Panc1 (cell line): ENCODE data around the gene KIF21B. TPM values are rescaled to one million over a fixed set of nuclear protein-coding genes. Genes with fewer than 3 reads are reported as not detected.

Source experiments
- ATAC-seq: fragments of 200-7000 bp; cut with Tn5 transposase; 2 replicates; pipeline ENCODE4 v1.9.1; 2020; ENCODE audit warnings: mild to moderate bottlenecking, moderate library complexity
- BruUV-seq: library from RNA; stranded (reverse); fragments of 400-500 nt; replicated peaks from 2 replicates; lab custom pipeline; 2021; lab: Mats Ljungman, UMichigan
- CTCF ChIA-PET: fragments of 300-600 bp; sonication (Branson Sonifier 250); formaldehyde crosslinking; loops from one replicate; lab custom pipeline; 2022; ENCODE audit warnings: antibody characterized with exemption; lab: Charles Lee
- POLR2A ChIA-PET: fragments of 300-600 bp; sonication (Branson Sonifier 250); formaldehyde crosslinking; loops from one replicate; lab custom pipeline; 2022; ENCODE audit warnings: antibody characterized with exemption; lab: Charles Lee
- DNase-seq: peaks from one replicate; pipeline ENCODE4 v3.0.0-alpha.2; 2010; ENCODE audit warnings: low read depth, low spot score
- H3K27ac ChIP-seq: 2 replicates; pipeline ENCODE4 v1.5.1; 2011; ENCODE audit warnings: mild to moderate bottlenecking, low read length, inconsistent platforms
- H3K27me3 ChIP-seq: fragments of 200-500 bp; sonication (Bioruptor generic); 2 replicates; pipeline ENCODE4 v1.6.0; 2014; ENCODE audit warnings: low read length, inconsistent platforms; ENCODE audit not compliant: control insufficient read depth, insufficient read depth
- H3K36me3 ChIP-seq: fragments of 200-500 bp; sonication (Bioruptor generic); 2 replicates; pipeline ENCODE4 v1.5.1; 2014; ENCODE audit warnings: inconsistent platforms, mild to moderate bottlenecking, low read length, moderate library complexity; ENCODE audit not compliant: control insufficient read depth, insufficient read depth
- H3K4me1 ChIP-seq: 2 replicates; pipeline ENCODE4 v1.5.1; 2011; ENCODE audit warnings: inconsistent platforms, mild to moderate bottlenecking, low read length, moderate library complexity; ENCODE audit not compliant: control insufficient read depth, insufficient read depth
- H3K4me3 ChIP-seq, 2 experiments: 2 replicates each; pipeline ENCODE4 v1.5.1; 2011 to 2012; ENCODE audit warnings: low read depth in 2 of 2, low read length in 2 of 2, mild to moderate bottlenecking in 2 of 2, inconsistent platforms in 1 of 2, moderate library complexity in 1 of 2
- H3K9me3 ChIP-seq: fragments of 200-500 bp; sonication (Bioruptor generic); 2 replicates; pipeline ENCODE4 v1.5.1; 2014; ENCODE audit warnings: low read depth, mild to moderate bottlenecking, inconsistent platforms, low read length, moderate library complexity; ENCODE audit not compliant: control insufficient read depth, insufficient read depth
- CTCF ChIP-seq: fragments of 450-650 bp; IDR thresholded peaks from 2 replicates; pipeline ENCODE4 v1.5.1; 2017; ENCODE audit warnings: mild to moderate bottlenecking
- POLR2AphosphoS5 ChIP-seq: IDR thresholded peaks from 2 replicates; pipeline ENCODE4 v1.6.1; 2012; ENCODE audit warnings: mild to moderate bottlenecking, low read depth, low read length, moderate library complexity
- REST ChIP-seq, 2 experiments: IDR thresholded peaks; 2 replicates each; pipeline ENCODE4 v1.6.1; 2011 to 2012; ENCODE audit warnings: low read depth in 2 of 2, control low read depth in 1 of 2, low read length in 1 of 2, mild to moderate bottlenecking in 1 of 2, moderate library complexity in 1 of 2; ENCODE audit not compliant: insufficient read depth in 1 of 2
- SIN3A ChIP-seq: IDR thresholded peaks from 2 replicates; pipeline ENCODE4 v1.6.1; 2012; ENCODE audit warnings: low read depth, mild to moderate bottlenecking, low read length, moderate library complexity, borderline replicate concordance; ENCODE audit not compliant: insufficient read depth
- TCF7L2 ChIP-seq: IDR thresholded peaks from 2 replicates; pipeline ENCODE4 v1.6.1; 2011; ENCODE audit warnings: mild to moderate bottlenecking, low read depth, low read length, inconsistent platforms
- in situ Hi-C: cut with HindIII; loops from 2 replicates; pipeline ENCODE4 v1.10.0; 2016; ENCODE audit warnings: low sequenced_read_pairs, low pct_unique_long_range_greater_than_20kb
- intact Hi-C: fragments of 100-400 bp; cut with micrococcal nuclease; formaldehyde crosslinking; loops from one replicate; pipeline ENCODE4 v1.10.0; 2022; ENCODE audit not compliant: unreplicated experiment
- total RNA-seq: library from RNA; stranded (reverse); gene quantifications from one replicate; pipeline ENCODE4 v1.2.1, GENCODE V29; 2021; ENCODE audit not compliant: unreplicated experiment

Gene KIF21B
- total RNA-seq, 1 experiment from 2014 or later, result 0.46 TPM

DNA sequence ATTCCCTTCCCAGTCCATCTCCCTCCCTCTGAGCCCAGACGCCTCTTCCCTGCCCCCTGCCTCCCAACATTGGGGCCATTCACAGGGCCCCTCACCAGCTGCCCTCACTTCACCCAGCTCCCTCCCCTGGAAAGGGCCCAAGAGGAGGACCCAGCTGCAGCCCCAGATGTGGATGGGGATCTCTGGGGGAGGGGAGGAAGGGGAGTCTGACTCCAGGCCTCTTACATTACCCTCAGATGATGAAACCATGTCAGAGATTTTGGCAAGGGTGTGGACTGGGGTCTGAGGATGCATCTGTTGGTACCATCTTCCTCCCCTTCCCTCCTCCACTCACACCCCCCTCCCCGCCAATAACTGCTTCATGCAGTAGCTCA lies 1.1 kb upstream of the KIF21B start:
- Histone ChIP-seq H3K4me3 (no peak overlapping the region), H3K9me3 (no peaks in the 10 kb centered on the region), H3K36me3 (no peaks in the 10 kb centered on the region), H3K27ac (no peak overlapping the region), H3K4me1 (no peaks in the 10 kb centered on the region), H3K27me3 (peaks cover 7% of the 10 kb centered on the region; the same call in 1 of the 2 replicates)
- in situ Hi-C loops (no loop called here), intact Hi-C loops (no loop called here)
- ChIA-PET CTCF (no interaction called here), POLR2A (no interaction called here)
- no peak for ATAC-seq
- no TSS peak for BruUV-seq
- no peak for DNase-seq
- no peak for TF ChIP-seq SIN3A
- no peak for TF ChIP-seq TCF7L2
- TF ChIP-seq POLR2AphosphoS5, result no peak
- TF ChIP-seq REST (IDR thresholded peaks at IDR 0.05; ENCODE audit: insufficient read depth in 1 of 2, low read depth in 2 of 2, low read length in 1 of 2), result no peak
- no peak for TF ChIP-seq CTCF

- H3K27me3 ChIP-seq, result peaks cover 7% of the 10 kb centered on the region; the same call in 1 of the 2 replicates
- H3K4me1 ChIP-seq, result no peaks in the 10 kb centered on the region
- intact Hi-C loops, result no loop called here
- no peak overlapping the region for H3K4me3 ChIP-seq
- H3K27ac ChIP-seq, result no peak overlapping the region
- H3K36me3 ChIP-seq, result no peaks in the 10 kb centered on the region
- POLR2A ChIA-PET, result no interaction called here
- no TSS peak for BruUV-seq
- CTCF ChIA-PET, result no interaction called here
- in situ Hi-C loops, result no loop called here
- ATAC-seq, result no peak
- DNase-seq, result no peak
- TF ChIP-seq CTCF (no peak), POLR2AphosphoS5 (no peak), REST (IDR thresholded peaks at IDR 0.05; ENCODE audit: insufficient read depth in 1 of 2, low read depth in 2 of 2, low read length in 1 of 2) (no peak), SIN3A (no peak), TCF7L2 (no peak)
- no peaks in the 10 kb centered on the region for H3K9me3 ChIP-seq
Measured at GRCh38 chr1:201023920-201024624, 558 bp upstream of the KIF21B start.
